GDM1 (cell line): ENCODE data around the gene KRT32.

ENCODE experiments used
- DNase-seq: peaks from one replicate; lab custom pipeline; 2025; lab: John Stamatoyannopoulos, UW

The KRT32 gene

DNA sequence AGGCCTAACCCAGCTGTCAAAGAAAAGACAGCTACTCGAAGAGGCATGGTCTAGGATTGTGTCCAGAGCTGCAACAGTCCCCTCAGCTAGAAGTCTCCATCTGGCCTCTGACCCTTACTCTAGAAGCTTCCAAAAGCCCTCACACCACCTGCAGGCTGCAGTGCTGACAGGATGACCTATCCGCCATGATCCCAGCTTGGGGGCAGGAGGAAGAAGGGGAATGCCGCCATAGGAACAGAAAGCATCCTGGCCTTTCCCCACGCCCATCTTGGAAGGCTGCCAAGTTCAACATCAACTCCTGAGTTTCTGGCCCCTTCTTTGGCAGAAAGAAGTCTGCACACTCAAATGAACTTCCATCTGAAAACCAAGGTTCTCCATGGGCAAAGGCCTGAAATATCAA is 25.6 kb upstream of the KRT32 start:
- no peak for DNase-seq

DNA sequence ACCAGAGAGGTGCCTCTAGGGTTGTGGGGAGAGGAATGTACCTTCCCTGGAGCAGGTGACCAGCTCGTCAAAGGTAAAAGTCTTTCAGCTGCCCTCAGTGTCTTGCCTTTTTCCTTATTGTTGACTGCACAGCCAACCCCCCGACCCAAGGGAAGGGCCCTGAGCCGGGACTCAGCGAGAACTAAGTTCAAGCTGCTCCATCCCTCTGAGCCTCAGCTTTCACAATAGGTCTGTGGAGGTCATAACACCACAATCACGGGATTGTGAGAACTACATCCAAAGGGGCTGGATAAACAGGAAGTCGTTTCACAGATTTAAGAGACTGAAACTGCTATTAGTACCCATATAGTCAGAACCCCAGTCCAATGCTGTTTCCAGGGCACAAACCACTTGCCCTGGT is 25.2 kb upstream of the KRT32 start:
- DNase-seq, result no peak

DNA sequence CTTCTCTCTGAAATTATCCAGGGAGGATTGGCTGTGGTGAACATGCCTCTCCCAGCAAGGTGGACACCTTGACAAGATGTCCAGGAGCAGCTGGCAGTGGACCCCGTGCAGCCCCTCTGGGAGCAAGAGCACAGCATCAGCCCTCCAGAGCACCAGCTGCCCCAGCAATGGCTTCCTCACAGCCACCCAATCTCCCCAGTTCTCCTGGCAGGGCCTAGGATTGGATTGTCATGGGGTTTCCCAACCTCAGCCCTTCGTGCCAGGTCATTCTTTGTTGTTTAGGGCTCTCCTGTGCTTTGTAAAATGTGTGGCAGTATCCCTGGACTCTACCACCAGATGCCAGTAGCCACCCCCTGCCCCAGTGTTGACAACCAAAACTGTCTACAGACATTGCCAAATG is 24.3 kb upstream of the KRT32 start:
- no peak for DNase-seq

DNA sequence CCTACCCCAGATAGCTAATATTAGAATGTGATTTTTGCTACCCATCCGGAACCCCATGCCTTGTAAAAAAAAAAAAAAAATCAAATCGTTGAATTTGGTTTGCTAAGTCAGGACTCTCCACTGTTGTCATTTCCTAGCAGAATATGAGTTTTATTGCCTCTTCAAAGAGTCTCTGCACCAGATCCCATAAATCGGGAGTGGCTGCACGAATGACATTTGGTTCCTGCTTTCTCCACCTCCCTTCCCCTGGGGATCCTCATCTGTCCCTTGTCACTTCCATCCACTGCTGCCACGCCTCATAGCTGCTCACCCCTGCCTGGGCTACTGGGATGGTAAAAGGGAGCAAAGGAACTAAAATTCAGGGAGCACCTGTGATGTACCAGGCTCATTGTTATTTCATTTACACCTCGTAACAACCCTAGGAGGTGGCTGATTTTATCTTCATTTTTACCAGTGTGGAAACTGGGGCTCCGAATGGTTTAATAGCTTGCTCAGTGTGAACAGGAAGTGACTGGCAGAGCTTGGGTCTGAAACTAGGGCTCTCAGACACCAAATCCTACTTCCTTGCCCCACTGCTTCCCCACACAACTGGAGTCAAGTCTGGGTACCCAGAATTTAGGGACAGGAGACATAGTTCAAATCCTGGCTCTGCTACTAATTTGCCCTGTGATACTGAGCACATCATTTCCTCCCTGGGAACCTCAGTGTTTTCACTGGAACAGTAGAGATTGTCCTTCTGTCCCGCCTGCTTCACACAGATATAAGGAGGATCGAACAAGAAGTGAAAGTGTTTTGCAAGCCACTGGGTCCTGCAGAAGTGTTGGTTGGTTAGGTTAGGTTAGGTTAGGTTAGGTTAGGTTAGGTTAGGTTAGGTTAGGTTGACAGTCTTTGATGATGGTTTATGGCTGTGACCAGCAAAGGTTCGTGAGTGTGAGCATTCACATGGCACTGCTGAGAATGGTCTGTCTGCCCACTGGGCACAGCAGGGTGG is 23.1 kb upstream of the KRT32 start:
- DNase-seq, result no peak

DNA sequence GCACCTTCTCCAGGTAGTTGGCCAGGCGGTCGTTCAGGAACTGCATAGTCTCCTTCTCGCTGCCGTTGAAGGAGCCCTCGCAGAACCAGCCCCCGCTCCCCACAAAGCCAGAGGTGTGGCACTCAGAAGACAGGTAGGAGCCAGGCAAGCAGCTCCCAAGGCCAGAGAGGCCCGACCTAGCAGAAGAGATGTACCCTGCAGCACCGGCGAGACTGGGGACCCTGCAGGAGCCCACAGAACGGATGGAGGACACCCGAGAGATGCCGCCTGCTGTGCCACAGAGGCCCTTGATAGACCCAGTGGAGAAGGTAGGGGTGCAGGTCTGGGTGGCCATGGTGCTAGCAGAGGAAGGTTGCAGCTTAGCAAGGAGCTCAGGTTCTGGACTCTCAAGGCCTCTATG is 22.3 kb upstream of the KRT32 start, which contains the start of gene KRT36:
Gene KRT36 (minus strand): TSS at position 380 of the 400 bp plus-strand sequence. CDS start 46 bp downstream, at position 334.
- DNase-seq, result no peak

DNA sequence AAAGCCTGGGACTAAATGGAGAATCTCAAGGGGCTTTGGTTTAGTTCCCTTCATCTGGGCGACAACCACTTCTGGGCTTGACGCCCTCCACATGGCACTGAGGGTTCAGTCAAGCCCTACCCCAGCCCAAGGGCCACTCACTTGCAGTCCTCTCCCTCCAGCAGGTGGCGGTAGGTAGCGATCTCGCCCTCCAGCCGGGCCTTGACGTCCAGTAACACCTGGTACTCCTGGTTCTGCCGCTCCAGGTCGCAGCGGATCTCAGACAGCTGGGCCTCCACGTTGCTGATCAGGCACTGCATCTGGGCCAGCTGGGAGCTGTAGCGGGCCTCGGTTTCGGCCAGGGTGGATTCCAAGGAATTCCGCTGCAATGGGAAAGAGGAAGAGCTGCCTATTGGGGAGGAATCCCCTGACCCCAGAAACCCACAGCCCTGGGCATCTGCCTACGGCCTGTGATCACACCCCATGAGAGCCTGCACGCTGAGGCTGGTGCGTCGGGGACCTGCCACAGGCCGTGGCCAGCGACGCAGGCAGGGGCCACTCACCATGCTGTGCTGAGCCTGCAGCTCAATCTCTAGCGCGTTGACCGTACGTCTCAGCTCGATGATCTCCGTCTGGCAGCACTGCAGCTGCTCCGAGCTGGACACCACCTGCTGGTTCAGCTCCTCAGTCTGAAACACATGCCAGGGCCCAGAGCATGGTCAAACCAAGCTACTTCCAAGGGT is 19.8 kb upstream of the KRT32 start:
- DNase-seq, result no peak

DNA sequence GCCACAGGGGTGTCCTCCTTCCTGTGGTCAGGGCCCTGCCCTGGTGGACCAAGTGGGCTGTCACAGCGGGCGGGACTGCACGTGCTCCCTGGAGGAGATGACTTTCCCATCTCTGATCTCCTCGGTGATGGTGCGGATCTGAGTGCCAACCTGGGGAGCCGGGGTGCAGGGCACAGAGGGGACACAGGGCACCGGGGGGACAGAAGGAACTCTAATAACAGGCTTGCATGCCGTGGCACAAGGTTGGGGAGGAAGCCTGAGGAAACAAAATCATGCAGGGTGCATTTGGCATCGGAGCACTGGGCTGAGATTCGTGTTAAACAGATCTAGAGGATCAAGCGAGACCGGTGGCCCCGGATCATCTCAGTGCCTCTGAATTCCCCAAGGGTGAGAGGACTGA is 19.1 kb upstream of the KRT32 start:
- no peak for DNase-seq

DNA sequence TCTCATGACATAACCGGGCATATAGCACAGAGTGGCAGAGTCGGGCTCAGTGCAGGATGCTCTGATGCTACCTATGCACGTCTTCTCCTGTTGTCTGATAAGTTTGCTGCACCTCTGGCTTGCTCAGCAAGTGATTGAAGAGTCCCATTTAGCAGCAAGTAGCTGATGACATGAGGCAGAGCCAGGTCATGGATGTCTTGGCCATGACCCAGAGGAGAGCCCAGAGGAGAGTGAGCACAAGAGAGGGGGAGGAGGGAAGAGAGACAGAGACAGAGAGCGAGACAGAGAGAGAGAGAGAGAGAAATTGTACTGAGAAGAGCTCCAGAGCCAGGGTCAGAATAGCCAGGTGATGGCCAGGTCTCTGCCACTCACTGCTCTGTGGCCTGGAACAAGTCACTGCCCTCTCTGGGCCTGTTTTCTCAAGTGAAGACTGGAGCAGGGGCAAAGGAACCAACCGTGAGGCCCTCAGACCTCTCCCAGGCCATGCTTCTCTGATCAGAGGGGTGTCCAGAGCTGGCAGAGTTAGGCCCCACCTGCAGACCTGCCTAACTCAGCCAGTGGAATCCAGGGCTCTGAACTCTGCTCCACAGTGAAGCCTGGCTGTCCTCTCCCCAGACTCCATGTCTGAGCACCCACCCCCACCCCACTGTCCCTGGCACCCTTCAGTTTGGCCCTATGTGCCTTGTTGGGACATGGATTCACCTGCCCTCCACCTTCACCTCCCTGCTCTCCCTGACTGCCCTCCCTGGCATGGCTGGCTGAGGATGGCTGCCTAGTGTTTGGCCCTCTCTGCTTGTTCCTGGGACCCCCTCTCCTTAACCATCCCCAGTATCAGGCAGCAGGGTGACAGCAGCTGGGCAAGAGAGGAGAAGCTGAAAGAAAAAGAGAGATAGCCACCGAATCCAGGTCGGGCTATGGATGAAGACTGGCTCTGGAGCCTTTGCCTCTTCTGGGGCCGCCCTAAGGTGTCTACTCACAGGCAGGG is 18.0 kb upstream of the KRT32 start:
- DNase-seq, result no peak

DNA sequence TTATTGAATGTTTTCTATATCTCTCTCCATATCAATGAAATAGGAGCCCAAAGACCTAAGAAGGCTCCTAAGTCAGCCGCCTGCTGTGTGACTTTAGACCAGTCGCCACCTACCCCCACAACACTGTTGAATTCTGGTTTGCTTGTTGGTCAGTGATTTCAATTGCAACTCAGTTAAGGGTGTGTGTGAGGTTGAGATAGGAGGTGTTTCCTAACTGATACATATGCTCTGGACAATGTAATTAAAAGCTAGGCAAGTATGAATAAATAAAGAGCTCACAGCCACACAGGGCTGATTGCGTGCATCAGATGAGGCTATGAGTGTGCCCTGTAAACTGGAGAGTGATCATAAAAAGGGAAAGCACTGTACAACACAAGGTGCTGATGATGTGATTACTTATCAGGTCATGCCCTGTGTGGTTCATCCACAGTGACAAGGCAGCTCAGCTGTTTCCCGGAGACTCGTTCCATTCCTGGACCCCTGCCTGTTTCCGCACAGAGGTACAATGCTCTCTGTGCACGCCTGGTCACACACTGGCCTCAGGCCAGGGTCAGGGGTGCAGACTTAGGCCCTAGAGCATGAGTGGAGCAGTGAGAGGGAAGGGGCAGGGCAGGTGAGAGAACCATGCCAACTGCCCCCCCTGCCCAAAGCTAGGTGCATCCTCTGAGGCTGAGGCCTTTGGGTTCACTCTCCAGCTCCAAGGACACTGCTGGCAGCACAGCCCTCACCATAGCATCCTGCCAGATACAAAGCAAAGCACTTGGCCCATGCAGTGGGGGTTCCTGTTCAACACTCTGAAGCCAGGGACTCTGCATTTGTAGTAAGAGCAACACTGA is 17.0 kb upstream of the KRT32 start:
- DNase-seq, result no peak

DNA sequence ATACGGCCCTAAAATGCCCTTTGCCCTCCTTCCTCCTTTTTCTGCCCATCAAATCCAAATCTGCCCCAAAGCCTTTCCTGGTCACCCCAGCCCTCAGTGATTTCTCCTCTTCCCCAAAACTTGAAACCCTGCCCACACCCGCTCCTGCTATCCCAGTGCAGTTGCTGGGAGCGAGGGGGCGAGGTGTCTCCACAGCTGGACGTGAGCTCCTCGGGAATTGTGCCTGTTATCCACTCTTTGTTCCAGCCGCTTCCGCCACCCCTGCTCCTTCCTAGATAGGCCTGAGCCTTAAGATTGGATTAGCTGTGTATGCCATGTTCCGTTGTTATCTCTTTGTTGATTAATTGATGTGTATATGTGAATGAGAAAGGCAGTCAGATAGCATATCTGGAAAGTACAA is 16.3 kb upstream of the KRT32 start:
- DNase-seq, result no peak

DNA sequence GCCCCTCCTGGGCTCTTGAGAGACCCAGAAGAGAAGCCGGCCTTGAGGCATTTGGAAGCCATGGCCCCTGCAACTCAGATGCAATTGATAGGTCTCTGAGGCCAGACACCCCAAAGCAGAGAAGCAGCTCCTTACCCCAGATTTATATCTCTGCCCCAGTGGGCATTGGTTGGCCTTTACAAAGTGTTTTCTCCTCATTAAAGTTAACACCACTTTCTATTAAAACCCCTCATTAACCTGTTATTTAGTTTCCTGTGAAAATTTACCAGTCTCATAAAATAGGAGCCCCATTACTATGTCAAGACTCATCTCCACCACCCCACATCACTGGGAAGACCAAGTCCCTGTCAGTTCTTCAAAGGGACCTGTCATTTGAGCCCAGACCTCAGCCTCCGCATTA is 13.8 kb upstream of the KRT32 start, which contains the start of gene KRT35:
Gene KRT35 (minus strand): TSS at position 116 of the 400 bp plus-strand sequence. CDS start 54 bp downstream, at position 62.
- no peak for DNase-seq

DNA sequence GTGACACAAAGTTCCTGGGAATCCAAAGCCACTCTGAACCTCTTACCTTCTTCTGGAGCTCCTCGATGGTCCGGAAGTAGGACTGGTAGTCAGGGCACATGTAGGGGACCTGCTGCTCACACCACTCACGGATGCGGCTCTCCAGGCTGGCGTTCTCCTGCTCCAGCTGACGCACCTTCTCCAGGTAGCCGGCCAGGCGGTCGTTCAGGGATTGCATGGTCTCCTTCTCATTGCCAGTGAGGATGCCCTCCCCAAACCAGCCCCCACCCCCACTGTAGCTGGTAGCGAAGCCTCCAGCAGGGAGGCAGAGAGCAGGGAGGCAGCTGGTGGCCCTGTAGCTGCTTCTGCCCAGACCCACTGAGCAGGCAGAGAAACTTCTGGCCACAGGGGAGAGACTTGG is 13.4 kb upstream of the KRT32 start:
- DNase-seq, result no peak

DNA sequence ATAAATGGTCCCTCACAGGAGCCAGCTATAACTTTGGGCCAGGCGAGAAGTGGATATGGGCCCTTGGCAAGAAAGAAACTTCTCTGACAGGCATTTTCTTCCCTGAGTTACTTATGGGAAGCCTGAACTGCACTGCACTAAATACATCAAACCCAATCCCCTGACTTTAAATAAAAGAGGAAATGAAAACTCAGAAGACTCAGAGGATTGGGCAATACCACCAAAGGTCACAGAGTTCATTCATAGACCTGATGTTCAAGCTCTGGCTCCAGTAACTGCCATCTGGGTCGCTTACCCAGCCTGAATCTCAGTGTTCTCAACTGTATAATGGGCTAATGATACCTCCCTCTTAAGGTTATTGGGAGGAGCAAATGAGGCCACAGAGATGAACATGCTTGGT is 12.9 kb upstream of the KRT32 start:
- DNase-seq, result no peak

DNA sequence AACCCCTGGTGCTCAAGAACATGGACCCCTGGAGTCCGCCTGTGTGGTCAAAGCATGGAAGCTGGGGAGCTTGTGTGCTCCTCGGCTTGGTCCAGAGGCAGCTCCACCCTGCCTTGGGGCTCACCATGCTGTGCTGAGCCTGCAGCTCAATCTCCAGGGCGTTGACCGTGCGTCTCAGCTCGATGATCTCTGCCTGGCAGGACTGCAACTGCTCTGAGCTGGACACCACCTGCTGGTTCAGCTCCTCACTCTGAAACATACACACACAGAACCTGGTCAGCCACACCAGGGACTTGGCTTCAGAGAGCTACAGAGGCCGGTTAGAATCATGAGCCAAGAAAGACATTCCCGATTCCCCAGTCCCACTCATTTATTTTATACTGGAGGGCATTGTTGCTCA is 11.1 kb upstream of the KRT32 start:
- no peak for DNase-seq

DNA sequence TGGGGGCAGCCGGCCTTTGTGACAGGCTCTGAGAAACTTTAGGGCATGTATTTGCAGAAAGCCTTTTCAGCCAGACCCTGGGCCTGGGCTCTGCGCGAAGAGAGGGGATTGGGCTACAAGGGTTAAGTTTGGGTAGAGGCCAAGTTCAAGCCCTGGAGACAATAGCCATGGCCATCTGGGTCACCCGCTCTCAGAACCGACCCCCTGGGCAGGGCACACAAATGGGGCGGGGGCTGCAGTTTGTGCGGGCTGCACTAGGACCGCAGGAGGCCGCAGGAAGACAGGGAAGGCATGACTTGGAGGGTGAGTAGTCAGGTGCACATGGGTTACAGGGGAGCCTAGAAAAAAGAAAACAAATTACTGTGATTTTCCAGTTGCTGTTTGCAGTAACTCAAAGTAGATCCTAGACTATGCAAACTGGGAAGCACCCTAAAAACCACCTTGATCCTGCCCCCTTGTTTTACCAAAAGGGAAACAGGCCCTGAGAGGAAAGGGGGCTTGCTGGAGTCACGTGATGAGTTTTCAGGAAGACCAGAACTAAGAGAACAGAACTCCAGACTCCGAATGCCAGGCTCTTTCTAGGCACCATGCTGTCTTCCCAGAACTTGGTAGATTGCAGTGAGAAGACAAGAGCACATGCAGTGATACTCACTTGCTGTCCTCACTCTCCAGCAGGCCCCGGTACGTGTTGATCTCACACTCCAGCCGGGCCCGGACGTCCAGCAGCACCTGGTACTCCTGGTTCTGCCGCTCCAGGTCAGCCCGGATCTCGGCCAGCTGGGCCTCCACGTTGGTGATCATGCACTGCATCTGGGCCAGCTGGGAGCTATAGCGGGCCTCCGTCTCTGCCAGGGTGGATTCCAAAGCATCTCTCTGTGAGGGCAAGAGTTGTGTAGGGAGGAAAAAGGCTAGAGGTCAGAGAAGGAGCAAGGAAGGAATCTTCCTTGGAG is 10.0 kb upstream of the KRT32 start:
- no peak for DNase-seq

DNA sequence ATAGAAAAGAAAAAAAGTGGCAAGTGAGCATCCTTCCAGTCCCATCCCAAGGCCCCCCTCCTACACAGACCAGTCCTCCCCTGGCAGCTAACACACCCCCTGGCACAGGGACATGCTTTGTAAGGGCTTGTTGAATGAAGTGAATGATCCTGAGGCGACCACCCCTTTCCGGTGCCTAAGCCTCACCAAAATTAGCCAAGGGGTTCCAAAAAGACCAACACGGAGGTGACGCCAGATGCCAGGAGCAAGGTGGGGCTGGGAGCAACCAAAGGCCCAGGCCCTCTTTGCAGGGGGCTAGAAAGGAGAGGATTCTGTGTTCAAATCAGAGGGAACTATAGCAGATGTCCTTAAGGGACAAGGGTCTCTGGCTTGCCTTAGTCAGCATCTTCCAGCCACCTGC is 8.2 kb upstream of the KRT32 start:
- no peak for DNase-seq

DNA sequence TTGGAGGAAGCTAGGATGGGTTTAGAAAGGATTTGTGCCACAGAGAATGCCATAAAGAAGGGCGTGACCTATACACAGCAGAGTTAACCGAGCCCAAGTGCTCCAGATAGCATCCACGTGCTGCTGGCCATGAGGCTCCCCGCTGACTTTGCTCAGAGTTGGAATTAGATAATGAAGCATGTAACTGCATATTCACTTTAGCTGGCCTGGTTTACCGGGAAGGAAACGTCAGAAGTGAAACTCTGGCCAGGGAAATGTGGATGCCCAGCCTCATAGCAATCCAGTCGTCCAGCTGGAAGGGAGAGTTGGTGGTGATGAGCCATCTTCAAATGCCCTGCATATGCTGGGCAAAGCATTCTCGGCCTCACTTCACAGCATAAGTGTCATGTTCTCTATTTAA is 7.7 kb upstream of the KRT32 start:
- no peak for DNase-seq

DNA sequence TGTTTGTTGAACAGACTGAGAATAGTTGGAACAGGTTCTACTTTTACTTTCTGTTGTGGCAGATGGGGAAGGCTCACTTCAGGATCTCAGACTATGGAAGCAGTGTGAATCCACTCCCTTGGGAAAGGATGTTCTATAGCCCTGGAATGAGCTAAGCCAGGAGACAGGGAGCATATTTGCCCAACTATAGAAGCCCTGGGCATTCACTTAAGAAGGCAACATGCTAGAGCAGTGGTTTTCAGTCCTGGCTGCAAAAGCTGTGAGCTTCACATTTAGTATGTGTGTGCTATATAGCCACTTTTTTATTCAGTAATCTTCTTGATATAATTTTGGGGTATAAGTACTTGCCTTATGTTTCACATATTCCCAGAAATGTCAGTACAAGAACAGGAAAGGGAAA is 1.2 kb upstream of the KRT32 start:
- DNase-seq, result no peak

DNA sequence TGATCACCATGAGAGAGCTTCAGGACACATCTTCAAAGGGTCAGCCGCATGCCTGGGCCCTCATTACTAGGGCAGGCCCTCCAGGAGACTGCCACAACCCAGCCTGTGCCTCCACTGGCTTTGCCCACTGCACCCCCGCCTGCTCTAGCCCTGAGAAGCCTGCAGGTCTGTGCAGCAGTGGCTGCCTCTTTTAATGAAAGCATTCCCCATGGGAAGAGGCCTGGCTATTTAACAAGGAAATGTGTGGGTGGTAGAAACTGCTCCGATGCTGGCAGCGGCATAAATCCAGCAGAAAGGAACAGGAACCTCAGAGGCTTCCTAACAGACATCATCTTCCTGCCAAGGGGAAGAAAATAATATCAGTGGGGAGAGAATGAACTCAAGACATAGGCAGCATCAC is 375 bp upstream of the KRT32 start:
- DNase-seq, result no peak

DNA sequence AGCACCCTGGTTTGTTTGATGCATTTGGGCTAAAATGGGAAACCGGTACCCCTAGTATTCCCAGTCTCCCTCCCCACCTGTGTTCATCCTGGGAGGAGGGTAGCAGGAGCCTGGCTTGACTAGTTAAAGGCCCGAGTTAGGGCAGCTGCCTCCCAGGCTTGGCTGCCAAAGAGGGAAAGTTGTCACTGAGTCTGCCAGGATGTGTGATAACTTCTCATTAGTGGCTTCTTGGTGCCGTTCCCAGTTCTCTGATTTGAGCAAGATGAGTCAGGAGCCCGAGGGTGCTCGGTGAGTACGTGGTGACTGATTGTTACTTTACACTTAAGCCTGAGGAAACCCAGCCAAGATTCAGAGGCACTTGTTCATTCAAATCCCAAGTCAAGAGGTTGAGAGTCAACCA is 2.5 kb downstream of the KRT32 start:
- no peak for DNase-seq
